Osteoblast (primary cell): Measurements from ENCODE around the gene NEK3. TPM values are rescaled to one million over a fixed set of nuclear protein-coding genes. Genes with fewer than 3 reads are reported as not detected.

Experiments
- DNase-seq: peaks from one replicate; pipeline ENCODE4 v3.0.0; 2011; ENCODE audit warnings: low spot score, mixed read lengths; ENCODE audit not compliant: insufficient read length; ENCODE audit errors: missing footprints
- H2AFZ ChIP-seq: 2 replicates; pipeline ENCODE4 v1.6.0; 2011; ENCODE audit warnings: mild to moderate bottlenecking, low read length
- H3K27ac ChIP-seq: 2 replicates; pipeline ENCODE4 v1.5.1; 2011; ENCODE audit warnings: mild to moderate bottlenecking, low read depth, low read length, moderate library complexity
- H3K27me3 ChIP-seq: 2 replicates; pipeline ENCODE4 v1.6.0; 2012; ENCODE audit warnings: mild to moderate bottlenecking, control low read depth, inconsistent platforms, low read length, moderate library complexity; ENCODE audit not compliant: insufficient read depth
- H3K36me3 ChIP-seq: 2 replicates; pipeline ENCODE4 v1.5.1; 2011; ENCODE audit warnings: mild to moderate bottlenecking, low read length, control low read depth, moderate library complexity; ENCODE audit not compliant: insufficient read depth
- H3K4me1 ChIP-seq: 2 replicates; pipeline ENCODE4 v1.5.1; 2011; ENCODE audit warnings: mild to moderate bottlenecking, low read length, control low read depth, moderate library complexity; ENCODE audit not compliant: insufficient read depth
- H3K4me2 ChIP-seq: 2 replicates; pipeline ENCODE4 v1.6.0; 2011; ENCODE audit warnings: mild to moderate bottlenecking, low read length; ENCODE audit not compliant: insufficient read depth
- H3K4me3 ChIP-seq: fragments of 200-600 bp; sonication (generic); 3 replicates; pipeline ENCODE4 v1.5.1; 2012; ENCODE audit warnings: mild to moderate bottlenecking, low read length, inconsistent platforms; ENCODE audit not compliant: insufficient read depth
- H3K79me2 ChIP-seq: 2 replicates; pipeline ENCODE4 v1.6.0; 2012; ENCODE audit warnings: mild to moderate bottlenecking, low read length, control low read depth, inconsistent platforms; ENCODE audit not compliant: insufficient read depth
- H3K9me3 ChIP-seq: 2 replicates; pipeline ENCODE4 v1.5.1; 2011; ENCODE audit warnings: low read depth, low read length, control low read depth
- H4K20me1 ChIP-seq: 2 replicates; pipeline ENCODE4 v1.6.0; 2012; ENCODE audit warnings: mild to moderate bottlenecking, low read length, control low read depth; ENCODE audit not compliant: insufficient read depth
- total RNA-seq: library from RNA; depleted of rRNA; stranded (reverse); fragments of >200 nt; gene quantifications from 2 replicates; pipeline ENCODE4 v1.2.3, GENCODE V29; 2012
- TF ChIP-seq, protein P1 (sequence below): IDR thresholded peaks from 2 replicates; pipeline ENCODE4 v1.5.1; 2011; ENCODE audit warnings: mild to moderate bottlenecking, low read depth, low read length, moderate library complexity; ENCODE audit errors: extremely low read depth

The NEK3 gene
- total RNA-seq, 1 donor, result 8.0 TPM

DNA sequence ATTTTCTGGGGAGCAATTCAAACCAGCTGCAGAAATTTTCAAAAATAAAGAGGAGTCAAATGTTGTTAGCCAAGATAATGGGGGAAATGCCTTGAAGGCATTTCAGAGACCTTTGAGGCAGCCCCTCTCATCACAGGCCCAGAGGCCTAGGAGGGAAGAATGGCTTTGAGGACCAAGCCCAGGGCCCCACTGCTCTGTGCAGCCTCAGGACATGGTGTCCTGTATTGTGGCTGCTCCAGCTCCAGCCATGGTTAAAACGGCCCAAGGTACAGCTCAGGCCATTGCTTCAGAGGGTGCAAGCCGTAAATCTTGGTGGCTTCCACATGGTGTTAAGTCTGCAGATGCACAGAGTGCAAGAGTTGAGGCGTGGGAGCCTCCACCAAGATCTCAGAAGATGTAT lies 62.6 kb downstream of the NEK3 start:
- Histone ChIP-seq H3K27me3 (no peaks in the 10 kb centered on the region), H3K4me3 (no peak overlapping the region), H4K20me1 (no peaks in the 10 kb centered on the region), H2AFZ (no peak overlapping the region), H3K27ac (no peak overlapping the region), H3K79me2 (no peaks in the 10 kb centered on the region), H3K4me2 (no peak overlapping the region), H3K4me1 (no peaks in the 10 kb centered on the region), H3K9me3 (no peaks in the 10 kb centered on the region), H3K36me3 (no peaks in the 10 kb centered on the region)
- TF ChIP-seq, protein P1, sequence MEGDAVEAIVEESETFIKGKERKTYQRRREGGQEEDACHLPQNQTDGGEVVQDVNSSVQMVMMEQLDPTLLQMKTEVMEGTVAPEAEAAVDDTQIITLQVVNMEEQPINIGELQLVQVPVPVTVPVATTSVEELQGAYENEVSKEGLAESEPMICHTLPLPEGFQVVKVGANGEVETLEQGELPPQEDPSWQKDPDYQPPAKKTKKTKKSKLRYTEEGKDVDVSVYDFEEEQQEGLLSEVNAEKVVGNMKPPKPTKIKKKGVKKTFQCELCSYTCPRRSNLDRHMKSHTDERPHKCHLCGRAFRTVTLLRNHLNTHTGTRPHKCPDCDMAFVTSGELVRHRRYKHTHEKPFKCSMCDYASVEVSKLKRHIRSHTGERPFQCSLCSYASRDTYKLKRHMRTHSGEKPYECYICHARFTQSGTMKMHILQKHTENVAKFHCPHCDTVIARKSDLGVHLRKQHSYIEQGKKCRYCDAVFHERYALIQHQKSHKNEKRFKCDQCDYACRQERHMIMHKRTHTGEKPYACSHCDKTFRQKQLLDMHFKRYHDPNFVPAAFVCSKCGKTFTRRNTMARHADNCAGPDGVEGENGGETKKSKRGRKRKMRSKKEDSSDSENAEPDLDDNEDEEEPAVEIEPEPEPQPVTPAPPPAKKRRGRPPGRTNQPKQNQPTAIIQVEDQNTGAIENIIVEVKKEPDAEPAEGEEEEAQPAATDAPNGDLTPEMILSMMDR, result no peak
- DNase-seq, result no peak

DNA sequence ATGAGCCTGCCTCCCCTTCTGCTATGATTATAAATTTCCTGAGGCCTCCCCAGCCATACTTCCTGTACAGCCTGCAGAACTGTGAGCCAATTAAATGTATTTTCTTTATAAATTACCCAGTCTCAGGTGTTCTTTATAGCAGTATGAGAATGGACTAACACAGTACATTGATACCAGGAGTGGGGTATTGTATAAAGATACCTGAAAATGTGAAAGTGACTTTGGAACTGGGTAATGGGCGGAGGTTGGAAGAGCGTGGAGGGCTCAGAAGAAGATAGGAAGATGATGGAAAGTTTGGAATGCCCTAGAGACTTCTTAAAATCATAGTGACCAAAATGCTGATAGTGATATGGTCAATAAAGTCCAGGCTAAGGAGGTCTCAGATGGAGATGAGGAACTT lies 63.3 kb downstream of the NEK3 start:
- Histone ChIP-seq H2AFZ (no peak overlapping the region), H3K4me3 (no peak overlapping the region), H3K9me3 (no peaks in the 10 kb centered on the region), H3K4me2 (no peak overlapping the region), H3K27ac (no peak overlapping the region), H3K27me3 (no peaks in the 10 kb centered on the region), H4K20me1 (no peaks in the 10 kb centered on the region), H3K79me2 (no peaks in the 10 kb centered on the region), H3K4me1 (no peaks in the 10 kb centered on the region), H3K36me3 (no peaks in the 10 kb centered on the region)
- TF ChIP-seq, protein P1, result no peak
- no peak for DNase-seq

DNA sequence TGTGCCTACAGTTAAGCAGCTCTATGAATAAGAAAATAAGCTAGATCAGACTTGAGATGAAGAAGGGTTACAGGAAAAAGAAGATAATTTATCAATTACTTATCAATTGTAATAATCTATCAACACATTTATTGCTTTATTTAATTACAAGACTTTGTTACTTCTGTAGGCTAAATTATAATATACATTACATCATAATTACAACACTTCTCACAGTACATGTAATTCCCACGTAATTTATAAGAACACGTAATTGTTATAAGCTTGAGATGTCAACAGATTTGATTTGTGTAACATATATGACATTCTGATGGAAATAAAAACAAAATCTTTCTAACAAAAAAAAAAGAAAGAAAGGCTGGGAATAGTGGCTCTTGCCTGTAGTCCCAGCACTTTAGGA lies 67.3 kb downstream of the NEK3 start:
- H3K79me2 ChIP-seq, result no peaks in the 10 kb centered on the region
- H3K27me3 ChIP-seq, result no peaks in the 10 kb centered on the region
- H3K4me2 ChIP-seq, result no peak overlapping the region
- no peaks in the 10 kb centered on the region for H3K9me3 ChIP-seq
- no peaks in the 10 kb centered on the region for H3K36me3 ChIP-seq
- DNase-seq, result no peak
- no peak overlapping the region for H3K27ac ChIP-seq
- no peak overlapping the region for H2AFZ ChIP-seq
- H4K20me1 ChIP-seq, result no peaks in the 10 kb centered on the region
- TF ChIP-seq, protein P1, result no peak
- H3K4me3 ChIP-seq, result no peak overlapping the region
- H3K4me1 ChIP-seq, result no peaks in the 10 kb centered on the region

DNA sequence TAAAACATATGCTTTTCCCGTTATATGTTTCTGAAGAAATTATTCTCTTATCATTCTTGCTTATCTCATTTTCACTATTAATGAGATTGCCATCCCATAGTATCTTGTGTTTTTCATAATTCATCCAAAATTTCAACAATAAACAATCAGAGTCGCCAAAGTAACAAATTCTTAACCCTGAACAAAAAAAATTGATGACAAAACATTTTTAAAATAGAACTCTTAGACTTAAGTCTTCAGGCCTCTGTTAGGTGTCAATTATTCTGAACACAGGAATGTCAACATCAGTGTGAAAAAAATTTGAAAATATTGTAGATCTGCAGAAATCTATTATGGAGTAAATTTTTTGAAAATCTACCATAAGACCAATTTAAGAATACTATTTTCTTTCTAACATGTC lies 67.9 kb downstream of the NEK3 start:
- H3K36me3 ChIP-seq, result no peaks in the 10 kb centered on the region
- H4K20me1 ChIP-seq, result no peaks in the 10 kb centered on the region
- H3K27ac ChIP-seq, result no peak overlapping the region
- no peak for DNase-seq
- H2AFZ ChIP-seq, result no peak overlapping the region
- H3K4me1 ChIP-seq, result no peaks in the 10 kb centered on the region
- H3K4me2 ChIP-seq, result no peak overlapping the region
- TF ChIP-seq, protein P1, result no peak
- no peaks in the 10 kb centered on the region for H3K79me2 ChIP-seq
- no peak overlapping the region for H3K4me3 ChIP-seq
- H3K27me3 ChIP-seq, result no peaks in the 10 kb centered on the region
- no peaks in the 10 kb centered on the region for H3K9me3 ChIP-seq
